IMR-90 (cell line): Measurements from ENCODE around the gene TIRAP. TPM values are rescaled to one million over a fixed set of nuclear protein-coding genes. Genes with fewer than 3 reads are reported as not detected.

ENCODE experiments used
- ATAC-seq: fragments of 200-7000 bp; cut with Tn5 transposase; 2 replicates; pipeline ENCODE4 v1.9.1; 2020; ENCODE audit warnings: low read depth, mild to moderate bottlenecking, moderate library complexity
- BruUV-seq: library from RNA; stranded (reverse); fragments of 400-500 nt; replicated peaks from 2 replicates; lab custom pipeline; 2021; lab: Mats Ljungman, UMichigan
- CTCF ChIA-PET: fragments of 300-600 bp; formaldehyde crosslinking; extraction: SDS; loops from one replicate; lab custom pipeline; 2021; ENCODE audit warnings: antibody characterized with exemption; lab: Yijun Ruan, JAX
- POLR2A ChIA-PET: fragments of 300-600 bp; sonication (Branson Sonifier 250); formaldehyde crosslinking; loops from one replicate; lab custom pipeline; 2022; ENCODE audit warnings: antibody characterized with exemption; ENCODE audit not compliant: unreplicated experiment; lab: Charles Lee
- DNase-seq: peaks from one replicate; pipeline ENCODE4 v3.0.0; 2013
- H2AFZ ChIP-seq: replicated peaks from 2 replicates; pipeline ENCODE3; 2013; ENCODE audit warnings: low read length, mild to moderate bottlenecking; ENCODE audit not compliant: poor library complexity
- H2AK5ac ChIP-seq: 2 replicates; pipeline ENCODE4 v1.6.1; 2013; ENCODE audit warnings: low read depth, low read length, inconsistent platforms
- H2AK9ac ChIP-seq: replicated peaks from 2 replicates; pipeline ENCODE3; 2013; ENCODE audit warnings: mild to moderate bottlenecking, low read depth, low read length, moderate library complexity; ENCODE audit not compliant: poor library complexity
- H2BK120ac ChIP-seq: 2 replicates; pipeline ENCODE4 v1.6.1; 2013; ENCODE audit warnings: low read depth, low read length, inconsistent platforms
- H2BK15ac ChIP-seq: 3 replicates; pipeline ENCODE4 v1.6.1; 2013; ENCODE audit warnings: low read depth, low read length, inconsistent platforms
- H2BK20ac ChIP-seq: 2 replicates; pipeline ENCODE4 v1.6.1; 2013; ENCODE audit warnings: low read depth, mild to moderate bottlenecking, inconsistent platforms, low read length, moderate library complexity
- H2BK5ac ChIP-seq: 2 replicates; pipeline ENCODE4 v1.6.1; 2013; ENCODE audit warnings: mild to moderate bottlenecking, low read depth, low read length, inconsistent platforms; ENCODE audit not compliant: poor library complexity, severe bottlenecking
- H3K14ac ChIP-seq: replicated peaks from 2 replicates; pipeline ENCODE4 v1.6.1; 2013; ENCODE audit warnings: low read depth, low read length, inconsistent platforms
- H3K18ac ChIP-seq: 2 replicates; pipeline ENCODE4 v1.6.1; 2013; ENCODE audit warnings: low read depth, low read length, control low read depth
- H3K23ac ChIP-seq: 2 replicates; pipeline ENCODE4 v1.6.1; 2013; ENCODE audit warnings: low read depth, low read length, inconsistent platforms
- H3K27ac ChIP-seq: 2 replicates; pipeline ENCODE4 v1.5.1; 2013; ENCODE audit warnings: mild to moderate bottlenecking, control low read depth, low read length; ENCODE audit not compliant: insufficient read depth
- H3K27me3 ChIP-seq: 2 replicates; pipeline ENCODE4 v1.6.1; 2013; ENCODE audit warnings: low read length; ENCODE audit not compliant: control insufficient read depth, insufficient read depth
- H3K36me3 ChIP-seq: 2 replicates; pipeline ENCODE4 v1.6.1; 2013; ENCODE audit warnings: low read length, mixed read lengths; ENCODE audit not compliant: control insufficient read depth, insufficient read depth
- H3K4ac ChIP-seq: 2 replicates; pipeline ENCODE4 v1.6.1; 2013; ENCODE audit warnings: low read depth, low read length, inconsistent platforms
- H3K4me1 ChIP-seq: 2 replicates; pipeline ENCODE4 v1.6.1; 2013; ENCODE audit warnings: low read length, mixed read lengths; ENCODE audit not compliant: control insufficient read depth, insufficient read depth
- H3K4me2 ChIP-seq: 2 replicates; pipeline ENCODE4 v1.6.1; 2013; ENCODE audit warnings: low read depth, mild to moderate bottlenecking, control low read depth, low read length, moderate library complexity
- H3K4me3 ChIP-seq: 2 replicates; pipeline ENCODE4 v1.5.1; 2013; ENCODE audit warnings: low read depth, mild to moderate bottlenecking, control low read depth, low read length, moderate library complexity; ENCODE audit not compliant: insufficient read depth
- H3K56ac ChIP-seq: 2 replicates; pipeline ENCODE4 v1.6.1; 2013; ENCODE audit warnings: low read length, inconsistent platforms; ENCODE audit not compliant: insufficient read depth; ENCODE audit errors: extremely low read depth
- H3K79me1 ChIP-seq, 2 experiments: 2 replicates each; pipeline ENCODE4 v1.6.1; 2013; ENCODE audit warnings: low read length in 2 of 2, inconsistent platforms in 1 of 2, low read depth in 1 of 2
- H3K9ac ChIP-seq: 2 replicates; pipeline ENCODE4 v1.6.1; 2013; ENCODE audit warnings: low read depth, low read length, control low read depth
- H3K9me1 ChIP-seq: 2 replicates; pipeline ENCODE4 v1.6.1; 2013; ENCODE audit warnings: low read length, inconsistent platforms; ENCODE audit not compliant: insufficient read depth
- H3K9me3 ChIP-seq: 2 replicates; pipeline ENCODE4 v1.6.1; 2013; ENCODE audit warnings: low read length; ENCODE audit not compliant: control insufficient read depth, insufficient read depth
- H4K20me1 ChIP-seq: 2 replicates; pipeline ENCODE4 v1.6.1; 2013; ENCODE audit warnings: low read length, inconsistent platforms; ENCODE audit not compliant: insufficient read depth
- H4K5ac ChIP-seq: 2 replicates; pipeline ENCODE4 v1.6.1; 2013; ENCODE audit warnings: mild to moderate bottlenecking, low read depth, low read length, control low read depth
- H4K8ac ChIP-seq, 2 experiments: 2 replicates each; pipeline ENCODE4 v1.6.1; 2013; ENCODE audit warnings: low read depth in 2 of 2, low read length in 2 of 2, control low read depth in 1 of 2, inconsistent platforms in 1 of 2
- H4K91ac ChIP-seq: 2 replicates; pipeline ENCODE4 v1.6.1; 2013; ENCODE audit warnings: low read depth, low read length, inconsistent platforms; ENCODE audit not compliant: insufficient read depth
- RCOR1 ChIP-seq: IDR thresholded peaks from 2 replicates; pipeline ENCODE4 v1.6.1; 2012; ENCODE audit warnings: mild to moderate bottlenecking, low read length, improper control_type of control experiment; ENCODE audit not compliant: insufficient replicate concordance
- WGBS, 2 experiments: methylation state at CpG; one replicate each; pipeline versions ENCODE4 v1.1.5 to v1.1.7; 2013; ENCODE audit warnings: missing lambda C conversion rate in 2 of 2; ENCODE audit not compliant: insufficient read length in 1 of 2; ENCODE audit errors: extremely low coverage in 2 of 2; 5-methylcytosine and 5-hydroxymethylcytosine counted together
- dilution Hi-C: fragments of 300-500 bp; cut with HindIII; formaldehyde crosslinking; loops from one replicate; pipeline ENCODE4 v1.14.3; 2018; ENCODE audit warnings: low sequenced_read_pairs; ENCODE audit not compliant: unreplicated experiment
- in situ Hi-C: fragments of 300-500 bp; cut with MboI; formaldehyde crosslinking; loops from 3 replicates; pipeline ENCODE4 v1.14.3; 2019; ENCODE audit warnings: low sequenced_read_pairs, inconsistent platforms, mixed read lengths
- intact Hi-C: fragments of 100-400 bp; cut with micrococcal nuclease; formaldehyde crosslinking; loops from 2 replicates; pipeline ENCODE4 v1.10.0; 2022
- polyA plus RNA-seq, 3 experiments: library from polyadenylated mRNA; depleted of rRNA; stranded (reverse); fragments of >200 nt; gene quantifications; 2 replicates each; pipeline ENCODE4 v1.2.3, GENCODE V29; 2012; ENCODE audit warnings: low replicate concordance in 1 of 3
- total RNA-seq: library from RNA; depleted of rRNA; stranded (reverse); fragments of >200 nt; gene quantifications from 2 replicates; pipeline ENCODE4 v1.2.3, GENCODE V29; 2012

TIRAP gene
- total and polyA plus RNA-seq, 2 of the 4 experiments (the other 2 are of a cell fraction) = 3.0 to 7.4 TPM

- H2AK5ac ChIP-seq = no peak overlapping the region
- no peaks in the 10 kb centered on the region for H3K27me3 ChIP-seq
- no peak overlapping the region for H2BK120ac ChIP-seq
- no peak overlapping the region for H3K9ac ChIP-seq
- H2AK9ac ChIP-seq = no peak overlapping the region
- H2BK5ac ChIP-seq = no peak overlapping the region
- H3K27ac ChIP-seq = no peak overlapping the region
- no peak overlapping the region for H4K5ac ChIP-seq
- no peak for TF ChIP-seq RCOR1
- peaks cover 4% of the 10 kb centered on the region; the same call in 1 of the 2 replicates for H4K20me1 ChIP-seq
- no peak overlapping the region for H3K14ac ChIP-seq
- H3K4me1 ChIP-seq = peaks cover 11% of the 10 kb centered on the region
- POLR2A ChIA-PET = interaction anchor here (1.1 kb wide), 1 partner anchor 13 kb away, joined by 4 read pairs; no protein-coding TSS in a partner anchor
- no peak overlapping the region for H3K4me3 ChIP-seq
- no peak overlapping the region for H3K56ac ChIP-seq
- H3K23ac ChIP-seq = no peak overlapping the region
- WGBS, 2 experiments = 100% methylated on average over 1 of the region's 13 CpGs; no CpG with 5 or more reads in 1 of the 2 experiments
- H3K79me1 ChIP-seq = peaks cover 0 to 11% of the 10 kb centered on the region in 2 experiments; a peak in 2 of 4 replicates
- no peaks in the 10 kb centered on the region for H3K36me3 ChIP-seq
- intact Hi-C loops = no loop called here
- BruUV-seq = no TSS peak
- ATAC-seq (no peak), DNase-seq (no peak)
- no peaks in the 10 kb centered on the region for H3K9me3 ChIP-seq
- dilution Hi-C loops = no loop called here
- H3K18ac ChIP-seq = no peak overlapping the region
- H2BK20ac ChIP-seq = no peak overlapping the region
- H4K91ac ChIP-seq = no peak overlapping the region
- no peak overlapping the region for H3K4ac ChIP-seq
- no peak overlapping the region for H2BK15ac ChIP-seq
- no peak overlapping the region for H2AFZ ChIP-seq
- no peak overlapping the region for H4K8ac ChIP-seq
- peaks cover 21% of the 10 kb centered on the region for H3K9me1 ChIP-seq
- CTCF ChIA-PET = no interaction called here
- no peak overlapping the region for H3K4me2 ChIP-seq
- in situ Hi-C loops = no loop called here
These were observed 48.4 kb downstream of the TIRAP start for GRCh38 chr11:126331286-126331685.
